Duodenal mucosa (tissue), 2 donors: ENCODE data around the gene CYB5R3.

Experiments used
- H3K27ac ChIP-seq: one replicate; pipeline ENCODE4 v1.7.0; 2013; ENCODE audit warnings: low read depth, low read length
- H3K27me3 ChIP-seq, 2 donors: one replicate each; pipeline ENCODE4 v1.7.0; 2013; ENCODE audit warnings: low read length in 2 of 2, control low read depth in 1 of 2; ENCODE audit not compliant: insufficient read depth in 2 of 2, control insufficient read depth in 1 of 2
- H3K36me3 ChIP-seq, 2 donors: one replicate each; pipeline ENCODE4 v1.7.0; 2013; ENCODE audit warnings: low read length in 2 of 2, control low read depth in 1 of 2; ENCODE audit not compliant: insufficient read depth in 2 of 2, control insufficient read depth in 1 of 2
- H3K4me1 ChIP-seq, 2 donors: one replicate each; pipeline ENCODE4 v1.7.0; 2013; ENCODE audit warnings: low read length in 2 of 2, control low read depth in 1 of 2; ENCODE audit not compliant: insufficient read depth in 2 of 2, control insufficient read depth in 1 of 2
- H3K4me3 ChIP-seq, 2 donors: one replicate each; pipeline ENCODE4 v1.7.0; 2013; ENCODE audit warnings: low read length in 2 of 2, low read depth in 1 of 2
- H3K9ac ChIP-seq, 2 donors: one replicate each; pipeline ENCODE4 v1.7.0; 2013; ENCODE audit warnings: low read length in 2 of 2, low read depth in 1 of 2
- H3K9me3 ChIP-seq, 2 donors: one replicate each; pipeline ENCODE4 v1.7.0; 2013; ENCODE audit warnings: low read length in 2 of 2, control low read depth in 1 of 2; ENCODE audit not compliant: control insufficient read depth in 1 of 2

Gene CYB5R3

DNA sequence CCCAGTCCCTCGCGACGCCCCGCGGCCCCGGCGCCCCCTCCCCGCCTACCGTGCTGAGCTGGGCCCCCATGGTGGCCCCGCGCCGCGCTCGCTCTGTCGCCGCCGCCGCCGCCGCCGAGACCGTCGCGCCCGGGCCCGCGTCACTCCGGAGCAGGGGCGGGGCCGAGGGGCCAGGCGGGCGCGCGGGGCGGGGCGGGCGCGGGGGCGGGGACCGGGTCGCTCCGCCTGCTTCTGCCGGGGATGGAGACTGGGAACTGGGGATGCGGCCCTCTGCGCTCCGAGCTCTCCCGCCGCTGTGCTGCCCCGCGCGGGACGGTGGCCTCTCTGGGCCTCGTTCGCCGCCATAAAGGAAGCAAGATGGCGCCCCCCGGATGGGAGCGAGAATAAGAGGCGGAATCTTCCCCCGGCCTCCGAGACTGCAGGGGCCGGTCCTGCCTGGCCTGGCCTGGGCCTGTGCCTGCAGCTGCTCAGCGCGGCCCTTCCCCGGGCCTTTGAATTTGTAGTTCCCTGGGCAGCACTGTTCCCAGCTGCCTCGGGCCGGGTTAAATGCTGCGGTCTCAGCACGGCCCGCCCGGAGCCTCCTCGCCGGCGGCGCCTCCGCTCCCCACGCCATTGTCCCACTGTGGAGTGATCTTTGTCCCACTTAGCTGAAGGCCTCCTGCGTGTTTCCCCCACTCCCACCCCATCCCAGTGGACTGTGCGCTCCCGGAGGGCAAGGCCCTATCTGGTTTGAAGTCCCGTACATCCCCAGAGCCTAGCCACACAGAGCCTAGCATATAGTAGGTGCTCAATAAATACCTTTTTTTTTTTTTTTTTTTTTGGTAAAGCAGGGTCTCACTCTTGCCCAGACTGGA is at the start of gene CYB5R3:
CYB5R3 (minus strand) TSS at position 147 of the 854 bp plus-strand sequence; CDS start at position 70, 77 bp downstream.
- Histone ChIP-seq H3K4me1 (peaks cover 42% of the 10 kb centered on the region in 2 donors), H3K36me3 (no peaks in the 10 kb centered on the region), H3K27me3 (no peaks in the 10 kb centered on the region), H3K9me3 (no peaks in the 10 kb centered on the region), H3K9ac (peak within 1 kb of the TSS; percentile 83 to 95), H3K27ac (peak within 1 kb of the TSS; percentile 94), H3K4me3 (peak within 1 kb of the TSS; percentile 84 to 98)

DNA sequence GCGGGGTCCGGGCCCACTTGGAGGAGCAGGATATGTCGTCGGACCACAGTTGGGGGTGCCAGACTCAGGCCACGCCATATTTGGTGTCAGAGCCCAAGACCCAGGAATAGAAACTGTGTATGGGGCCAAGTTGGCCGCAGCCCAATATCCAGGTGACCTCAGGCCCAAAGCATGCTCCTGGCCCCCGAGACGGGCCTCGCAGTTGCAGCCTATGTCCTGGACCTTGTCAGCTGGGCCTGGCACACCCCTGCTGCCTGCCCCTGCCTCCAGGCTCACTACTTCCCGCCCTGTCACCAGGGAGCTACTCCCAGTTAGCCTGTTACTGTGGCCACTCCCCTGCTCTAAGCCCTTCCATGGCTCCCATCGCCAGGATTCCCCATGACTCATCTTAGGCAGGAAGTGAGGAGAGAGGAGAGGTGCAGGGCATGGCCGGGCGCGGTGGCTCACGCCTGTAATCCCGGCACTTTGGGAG is 48.4 kb upstream of the CYB5R3 start:
- H3K27ac ChIP-seq: peak overlapping the region; percentile 42
- no peaks in the 10 kb centered on the region for H3K36me3 ChIP-seq
- H3K9ac ChIP-seq: no peak overlapping the region
- H3K4me3 ChIP-seq: no peak overlapping the region
- H3K9me3 ChIP-seq: no peaks in the 10 kb centered on the region
- no peaks in the 10 kb centered on the region for H3K27me3 ChIP-seq
- H3K4me1 ChIP-seq: peaks cover 0 to 5% of the 10 kb centered on the region in 2 donors

GRCh38 chr22:42696331-42696967 is 47.3 kb upstream of the CYB5R3 start:
- H3K36me3 ChIP-seq: no peaks in the 10 kb centered on the region
- no peaks in the 10 kb centered on the region for H3K27me3 ChIP-seq
- no peaks in the 10 kb centered on the region for H3K9me3 ChIP-seq
- H3K9ac ChIP-seq: no peak overlapping the region
- no peak overlapping the region for H3K27ac ChIP-seq
- H3K4me1 ChIP-seq: peaks cover 0 to 5% of the 10 kb centered on the region in 2 donors
- H3K4me3 ChIP-seq: no peak overlapping the region

DNA sequence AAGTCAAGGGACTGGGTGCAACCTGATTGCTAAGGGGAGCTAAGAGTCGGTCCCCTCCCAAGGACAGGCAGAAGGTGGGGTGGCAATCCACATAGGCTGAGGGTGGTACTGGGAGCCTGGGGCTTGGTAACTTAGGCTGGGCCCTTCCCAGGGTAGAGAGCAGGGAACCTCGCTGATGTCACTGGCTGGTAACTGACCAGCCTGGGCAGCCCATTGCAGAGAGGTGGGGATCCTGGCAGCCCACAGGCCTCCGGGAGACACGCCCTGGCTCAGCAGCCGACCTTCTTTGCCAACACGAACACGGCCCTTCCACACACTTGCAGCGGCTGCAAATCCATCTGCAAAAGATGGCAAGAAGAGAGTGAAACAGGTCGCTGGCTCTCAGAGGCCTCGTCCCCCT is 46.1 kb upstream of the CYB5R3 start:
- Histone ChIP-seq H3K27me3 (no peaks in the 10 kb centered on the region), H3K9me3 (no peaks in the 10 kb centered on the region), H3K9ac (no peak overlapping the region), H3K4me1 (peaks cover 0 to 5% of the 10 kb centered on the region in 2 donors), H3K4me3 (no peak overlapping the region), H3K36me3 (no peaks in the 10 kb centered on the region), H3K27ac (no peak overlapping the region)

- Histone ChIP-seq H3K9me3 (no peaks in the 10 kb centered on the region), H3K27ac (no peak overlapping the region), H3K4me3 (no peak overlapping the region), H3K27me3 (no peaks in the 10 kb centered on the region), H3K4me1 (peaks cover 0 to 5% of the 10 kb centered on the region in 2 donors), H3K36me3 (no peaks in the 10 kb centered on the region), H3K9ac (no peak overlapping the region)
Observed at GRCh38 chr22:42693763-42694683, 44.8 kb upstream of the CYB5R3 start.

DNA sequence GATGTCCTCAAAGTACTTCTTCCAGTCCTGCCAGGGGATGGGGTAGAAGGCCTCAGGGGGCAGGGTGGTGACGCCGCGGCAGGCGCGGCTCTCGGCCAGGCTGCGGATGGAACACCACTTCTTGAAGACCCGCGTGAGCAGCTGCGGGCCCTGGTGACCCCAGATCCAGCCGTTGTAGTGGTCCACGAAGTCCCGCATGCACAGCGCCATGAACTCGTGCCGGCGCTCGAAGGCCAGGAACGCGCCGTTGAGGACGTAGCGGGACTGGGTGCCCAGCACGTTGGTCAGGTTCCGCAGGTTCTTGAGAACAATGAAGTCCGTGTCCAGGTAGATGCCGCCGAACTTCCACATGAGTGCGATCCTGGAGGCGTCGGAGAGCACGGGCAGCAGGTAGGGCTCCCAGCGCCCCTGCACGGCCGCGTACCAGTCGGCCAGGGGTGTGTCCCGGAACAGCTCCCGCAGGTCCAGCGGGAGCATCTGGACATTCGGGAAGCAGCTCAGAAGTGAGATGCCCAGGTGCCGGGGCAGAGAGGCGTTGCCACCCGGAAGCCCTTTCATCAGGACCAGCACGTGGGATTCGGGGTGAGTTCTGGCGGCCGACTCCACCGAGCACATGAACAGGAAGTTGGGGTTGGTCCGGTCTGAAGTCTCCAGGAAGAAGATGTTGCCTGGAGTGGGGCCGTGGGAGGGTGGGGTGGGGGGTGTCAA is 44.0 kb upstream of the CYB5R3 start:
- no peaks in the 10 kb centered on the region for H3K9me3 ChIP-seq
- H3K9ac ChIP-seq: no peak overlapping the region
- no peak overlapping the region for H3K27ac ChIP-seq
- no peaks in the 10 kb centered on the region for H3K36me3 ChIP-seq
- peaks cover 6 to 13% of the 10 kb centered on the region in 2 donors for H3K4me1 ChIP-seq
- H3K4me3 ChIP-seq: no peak overlapping the region
- no peaks in the 10 kb centered on the region for H3K27me3 ChIP-seq

DNA sequence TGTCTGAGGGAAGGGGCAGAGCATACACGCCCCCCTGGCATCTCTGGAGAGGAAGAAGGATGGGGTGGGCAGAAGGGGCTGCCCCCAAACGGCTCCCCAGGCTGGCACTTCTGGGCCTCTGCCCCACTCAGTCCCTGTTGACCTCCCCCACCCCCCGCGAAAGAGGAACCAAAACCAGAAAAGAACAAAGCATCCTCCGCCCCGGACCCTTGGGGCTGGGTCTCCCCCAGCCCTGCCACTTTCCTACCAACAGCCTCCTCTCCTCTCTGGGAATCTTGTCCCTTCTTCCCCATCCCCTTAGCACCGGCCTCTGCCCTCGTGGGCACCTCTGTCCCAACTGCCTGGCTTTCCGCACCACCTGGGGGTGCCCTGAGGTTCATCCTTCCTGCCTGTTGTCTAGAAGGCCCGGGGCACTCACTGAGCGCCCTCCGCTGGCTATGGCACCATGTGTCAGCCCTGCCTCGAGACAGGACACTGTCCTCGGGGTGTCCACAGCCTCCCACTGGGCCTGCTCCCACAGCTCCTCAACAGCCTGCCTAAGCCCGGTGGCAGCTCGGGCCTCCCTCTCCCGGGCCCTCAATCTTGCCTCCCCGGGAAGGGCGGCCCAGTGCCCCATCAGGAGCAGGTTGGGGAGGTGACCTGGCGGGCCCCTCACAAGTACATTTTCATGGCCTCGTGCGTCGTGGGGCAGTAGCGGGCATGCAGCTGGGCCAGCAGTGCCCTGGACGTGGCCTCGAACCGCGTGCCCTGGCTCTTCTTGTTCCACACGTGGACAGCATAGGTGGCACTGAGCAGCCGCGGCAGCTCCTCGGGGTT is 43.3 kb upstream of the CYB5R3 start:
- Histone ChIP-seq H3K27ac (no peak overlapping the region), H3K9me3 (no peaks in the 10 kb centered on the region), H3K4me3 (no peak overlapping the region), H3K4me1 (peaks cover 12 to 18% of the 10 kb centered on the region in 2 donors), H3K36me3 (no peaks in the 10 kb centered on the region), H3K27me3 (no peaks in the 10 kb centered on the region), H3K9ac (no peak overlapping the region)

- peaks cover 14 to 19% of the 10 kb centered on the region in 2 donors for H3K4me1 ChIP-seq
Observed at GRCh38 chr22:42691440-42691839, 42.2 kb upstream of the CYB5R3 start.

More at GRCh38 chr22:42691440-42691839, 42.2 kb upstream of the CYB5R3 start:
- Histone ChIP-seq H3K36me3 (no peaks in the 10 kb centered on the region), H3K9me3 (no peaks in the 10 kb centered on the region), H3K27me3 (no peaks in the 10 kb centered on the region), H3K9ac (no peak overlapping the region), H3K27ac (no peak overlapping the region), H3K4me3 (no peak overlapping the region)
